Measurements from ENCODE around the gene DHRS2. TPM values are rescaled to one million over a fixed set of nuclear protein-coding genes. Genes with fewer than 3 reads are reported as not detected.

Gene DHRS2
- polyA plus RNA-seq, 1 donor from 2014 or later, result 1.3 TPM

DNA sequence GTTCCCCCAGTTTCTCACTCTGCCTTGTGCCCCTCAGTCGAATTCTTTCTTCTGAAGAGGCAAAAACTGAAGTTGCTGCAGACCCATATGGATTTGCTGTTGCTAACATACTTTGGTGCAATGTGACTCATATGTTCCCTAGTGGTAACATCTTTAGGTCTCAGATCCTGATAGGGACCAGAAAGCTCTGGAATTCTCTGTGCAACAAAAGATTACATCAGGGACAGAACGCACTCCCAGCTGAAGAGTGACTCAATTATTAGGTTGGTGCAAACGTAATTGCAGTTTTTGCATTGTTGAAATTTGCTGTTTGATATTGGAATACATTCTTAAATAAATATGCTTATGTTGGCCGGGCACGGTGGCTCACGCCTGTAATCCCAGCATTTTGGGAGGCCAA is 8.2 kb upstream of the DHRS2 start:
- no peak overlapping the region for H3K9ac ChIP-seq (ENCODE audit: low read length)
- H2AFZ ChIP-seq (ENCODE audit: low read depth, low read length), result no peak overlapping the region
- H3K4me3 ChIP-seq (ENCODE audit: low read length), result no peak overlapping the region
- H3K79me2 ChIP-seq (replicated peaks; ENCODE audit: insufficient read depth, low read length), result no peaks in the 10 kb centered on the region
- no peak overlapping the region for H3K27ac ChIP-seq (ENCODE audit: low read length)
- TF ChIP-seq RAD21 (conservative IDR thresholded peaks at IDR 0.05) (no peak), SMC3 (conservative IDR thresholded peaks at IDR 0.05; ENCODE audit: poor library complexity) (no peak), EZH2 (IDR thresholded peaks at IDR 0.05; ENCODE audit: borderline replicate concordance, insufficient read depth, low read length, poor library complexity, severe bottlenecking) (no peak), TAF1 (IDR thresholded peaks at IDR 0.05; ENCODE audit: low read depth) (no peak), EP300 (conservative IDR thresholded peaks at IDR 0.05; ENCODE audit: poor library complexity, severe bottlenecking) (no peak), REST (IDR thresholded peaks at IDR 0.05; ENCODE audit: borderline replicate concordance) (no peak), MXI1 (conservative IDR thresholded peaks at IDR 0.05; ENCODE audit: poor library complexity, severe bottlenecking) (no peak)
- TF ChIP-seq, protein P1, sequence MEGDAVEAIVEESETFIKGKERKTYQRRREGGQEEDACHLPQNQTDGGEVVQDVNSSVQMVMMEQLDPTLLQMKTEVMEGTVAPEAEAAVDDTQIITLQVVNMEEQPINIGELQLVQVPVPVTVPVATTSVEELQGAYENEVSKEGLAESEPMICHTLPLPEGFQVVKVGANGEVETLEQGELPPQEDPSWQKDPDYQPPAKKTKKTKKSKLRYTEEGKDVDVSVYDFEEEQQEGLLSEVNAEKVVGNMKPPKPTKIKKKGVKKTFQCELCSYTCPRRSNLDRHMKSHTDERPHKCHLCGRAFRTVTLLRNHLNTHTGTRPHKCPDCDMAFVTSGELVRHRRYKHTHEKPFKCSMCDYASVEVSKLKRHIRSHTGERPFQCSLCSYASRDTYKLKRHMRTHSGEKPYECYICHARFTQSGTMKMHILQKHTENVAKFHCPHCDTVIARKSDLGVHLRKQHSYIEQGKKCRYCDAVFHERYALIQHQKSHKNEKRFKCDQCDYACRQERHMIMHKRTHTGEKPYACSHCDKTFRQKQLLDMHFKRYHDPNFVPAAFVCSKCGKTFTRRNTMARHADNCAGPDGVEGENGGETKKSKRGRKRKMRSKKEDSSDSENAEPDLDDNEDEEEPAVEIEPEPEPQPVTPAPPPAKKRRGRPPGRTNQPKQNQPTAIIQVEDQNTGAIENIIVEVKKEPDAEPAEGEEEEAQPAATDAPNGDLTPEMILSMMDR (IDR thresholded peaks at IDR 0.05; ENCODE audit: poor library complexity, severe bottlenecking), result no peak
- no peak overlapping the region for H3K4me2 ChIP-seq (ENCODE audit: low read length)
- H4K20me1 ChIP-seq (ENCODE audit: insufficient read depth), result no peaks in the 10 kb centered on the region
- H3K9me2 ChIP-seq (ENCODE audit: insufficient read depth, low read length), result no peaks in the 10 kb centered on the region
- no peaks in the 10 kb centered on the region for H3K36me3 ChIP-seq (ENCODE audit: insufficient read depth, low read length)
- peaks cover 6% of the 10 kb centered on the region for H3K9me3 ChIP-seq (ENCODE audit: low read length)
- H3F3A ChIP-seq (ENCODE audit: insufficient read depth, low read length, poor library complexity, severe bottlenecking), result no peaks in the 10 kb centered on the region
- no peaks in the 10 kb centered on the region for H3K27me3 ChIP-seq (ENCODE audit: insufficient read depth, low read depth, low read length)

- H3K9me2 ChIP-seq (ENCODE audit: insufficient read depth, low read length), result no peaks in the 10 kb centered on the region
- H3K4me3 ChIP-seq (ENCODE audit: low read length), result no peak overlapping the region
- H3K27ac ChIP-seq (ENCODE audit: low read length), result no peak overlapping the region
- H3K36me3 ChIP-seq (ENCODE audit: insufficient read depth, low read length), result no peaks in the 10 kb centered on the region
- no peaks in the 10 kb centered on the region for H4K20me1 ChIP-seq (ENCODE audit: insufficient read depth)
- no peak overlapping the region for H2AFZ ChIP-seq (ENCODE audit: low read depth, low read length)
- H3K4me2 ChIP-seq (ENCODE audit: low read length), result no peak overlapping the region
- TF ChIP-seq MXI1 (conservative IDR thresholded peaks at IDR 0.05; ENCODE audit: poor library complexity, severe bottlenecking) (no peak), SMC3 (conservative IDR thresholded peaks at IDR 0.05; ENCODE audit: poor library complexity) (no peak), EP300 (conservative IDR thresholded peaks at IDR 0.05; ENCODE audit: poor library complexity, severe bottlenecking) (no peak), REST (IDR thresholded peaks at IDR 0.05; ENCODE audit: borderline replicate concordance) (no peak), TAF1 (IDR thresholded peaks at IDR 0.05; ENCODE audit: low read depth) (no peak), RAD21 (conservative IDR thresholded peaks at IDR 0.05) (no peak), EZH2 (IDR thresholded peaks at IDR 0.05; ENCODE audit: borderline replicate concordance, insufficient read depth, low read length, poor library complexity, severe bottlenecking) (no peak), POLR2AphosphoS5 (IDR thresholded peaks at IDR 0.05) (no peak)
- TF ChIP-seq, protein P1 (IDR thresholded peaks at IDR 0.05; ENCODE audit: poor library complexity, severe bottlenecking), result no peak
- H3K27me3 ChIP-seq (ENCODE audit: insufficient read depth, low read depth, low read length), result no peaks in the 10 kb centered on the region
- no peak overlapping the region for H3K9ac ChIP-seq (ENCODE audit: low read length)
- H3K9me3 ChIP-seq (ENCODE audit: low read length), result peaks cover 3% of the 10 kb centered on the region
- H3F3A ChIP-seq (ENCODE audit: insufficient read depth, low read length, poor library complexity, severe bottlenecking), result no peaks in the 10 kb centered on the region
- no peaks in the 10 kb centered on the region for H3K79me2 ChIP-seq (replicated peaks; ENCODE audit: insufficient read depth, low read length)
Observed at GRCh38 chr14:23629204-23629603, 7.0 kb upstream of the DHRS2 start.
